GM18511 (cell line): ENCODE data around the gene MALSU1.

Experiments used
- ATAC-seq: cut with Tn5 transposase; IDR thresholded peaks from one replicate; pipeline ENCODE4 v1.9.1; 2021; ENCODE audit warnings: mild to moderate bottlenecking, moderate library complexity; ENCODE audit not compliant: unreplicated experiment

MALSU1 gene

GRCh38 chr7:23357190-23358093 lies 58.3 kb downstream of the MALSU1 start:
- ATAC-seq: no peak

- no peak for ATAC-seq
These were observed 59.1 kb downstream of the MALSU1 start for GRCh38 chr7:23358152-23358674.
